Liver (tissue), 3 donors: Measurements from ENCODE around the gene COQ6.

ENCODE experiments used
- FOXA1 ChIP-seq: IDR thresholded peaks from 2 replicates; pipeline ENCODE4 v1.6.1; 2016; ENCODE audit warnings: antibody characterized with exemption
- GABPA ChIP-seq, 2 donors: IDR thresholded peaks in 1 of 2; conservative IDR thresholded peaks in 1 of 2; 2 replicates each; pipeline ENCODE4 v1.6.1; 2016; ENCODE audit warnings: antibody characterized with exemption in 2 of 2, mild to moderate bottlenecking in 1 of 2, moderate library complexity in 1 of 2
- HNF4G ChIP-seq: IDR thresholded peaks from 2 replicates; pipeline ENCODE4 v1.6.1; 2016; ENCODE audit warnings: antibody characterized with exemption
- JUND ChIP-seq, 2 donors: IDR thresholded peaks; 2 replicates each; pipeline ENCODE4 v1.6.1; 2016; ENCODE audit warnings: antibody characterized with exemption in 2 of 2
- NR2F2 ChIP-seq: IDR thresholded peaks from 2 replicates; pipeline ENCODE4 v1.6.1; 2016; ENCODE audit warnings: antibody characterized with exemption
- SP1 ChIP-seq: IDR thresholded peaks from 2 replicates; pipeline ENCODE4 v1.6.1; 2018; ENCODE audit warnings: antibody characterized with exemption, mild to moderate bottlenecking
- TAF1 ChIP-seq: conservative IDR thresholded peaks from 2 replicates; pipeline ENCODE4 v1.6.1; 2016; ENCODE audit warnings: antibody characterized with exemption, mild to moderate bottlenecking
- YY1 ChIP-seq: IDR thresholded peaks from 2 replicates; pipeline ENCODE4 v1.6.1; 2016; ENCODE audit warnings: antibody characterized with exemption, mild to moderate bottlenecking
- TF ChIP-seq, protein P1 (sequence below): fragments of 150-350 bp; IDR thresholded peaks from 2 replicates; pipeline ENCODE4 v1.5.1; 2017; ENCODE audit warnings: improper control_type of control experiment, low read depth, low read length; ENCODE audit not compliant: missing input control
- TF ChIP-seq, protein P2 (sequence below): IDR thresholded peaks from 2 replicates; pipeline ENCODE4 v1.6.1; 2016; ENCODE audit warnings: antibody characterized with exemption
- TF ChIP-seq, protein P3 (sequence below): IDR thresholded peaks from 2 replicates; pipeline ENCODE4 v1.6.1; 2016; ENCODE audit warnings: antibody characterized with exemption, mild to moderate bottlenecking
- TF ChIP-seq, protein P4 (sequence below): IDR thresholded peaks from 2 replicates; pipeline ENCODE4 v1.6.1; 2016; ENCODE audit warnings: antibody characterized with exemption
- donor health status: healthy.
- donor health status: healthy.

DNA sequence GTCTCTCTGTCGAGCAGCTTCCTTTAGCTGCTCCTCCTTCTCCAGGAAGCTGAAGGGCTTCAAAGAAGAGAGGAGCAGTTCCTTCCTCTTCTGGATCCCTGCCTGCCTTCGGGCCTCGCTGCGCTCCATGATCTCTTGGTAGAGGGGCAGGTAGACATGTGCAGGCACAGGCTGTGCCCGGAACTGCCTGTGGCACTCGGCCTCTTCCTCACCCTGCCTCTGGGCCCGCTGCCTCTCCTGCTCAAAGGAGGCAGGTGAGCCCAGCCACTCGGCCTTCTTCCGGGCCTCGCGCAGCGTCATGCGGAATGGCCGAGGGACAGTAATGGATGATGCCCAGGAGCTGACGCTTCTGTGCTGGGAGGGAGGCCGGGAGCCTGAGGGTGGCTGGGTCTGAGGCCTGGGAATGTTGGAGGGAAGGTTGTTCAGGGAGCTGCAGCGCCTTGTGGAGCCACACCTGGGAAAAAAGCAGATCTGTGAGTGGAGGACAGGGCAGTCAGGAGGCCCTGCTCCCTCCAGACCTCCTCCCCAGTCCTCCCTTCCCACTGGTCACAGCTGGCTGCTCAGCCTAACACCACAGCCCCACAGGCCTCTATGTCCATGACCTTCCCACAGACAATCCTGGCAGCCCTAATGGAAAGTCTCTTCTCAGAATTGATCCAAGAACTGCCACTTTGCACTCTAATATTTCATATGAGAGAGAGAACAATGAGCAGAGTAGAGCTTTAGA, 5.5 kb upstream of the COQ6 start:
- TF ChIP-seq FOXA1 = no peak
- no peak for TF ChIP-seq TAF1
- TF ChIP-seq, protein P1, sequence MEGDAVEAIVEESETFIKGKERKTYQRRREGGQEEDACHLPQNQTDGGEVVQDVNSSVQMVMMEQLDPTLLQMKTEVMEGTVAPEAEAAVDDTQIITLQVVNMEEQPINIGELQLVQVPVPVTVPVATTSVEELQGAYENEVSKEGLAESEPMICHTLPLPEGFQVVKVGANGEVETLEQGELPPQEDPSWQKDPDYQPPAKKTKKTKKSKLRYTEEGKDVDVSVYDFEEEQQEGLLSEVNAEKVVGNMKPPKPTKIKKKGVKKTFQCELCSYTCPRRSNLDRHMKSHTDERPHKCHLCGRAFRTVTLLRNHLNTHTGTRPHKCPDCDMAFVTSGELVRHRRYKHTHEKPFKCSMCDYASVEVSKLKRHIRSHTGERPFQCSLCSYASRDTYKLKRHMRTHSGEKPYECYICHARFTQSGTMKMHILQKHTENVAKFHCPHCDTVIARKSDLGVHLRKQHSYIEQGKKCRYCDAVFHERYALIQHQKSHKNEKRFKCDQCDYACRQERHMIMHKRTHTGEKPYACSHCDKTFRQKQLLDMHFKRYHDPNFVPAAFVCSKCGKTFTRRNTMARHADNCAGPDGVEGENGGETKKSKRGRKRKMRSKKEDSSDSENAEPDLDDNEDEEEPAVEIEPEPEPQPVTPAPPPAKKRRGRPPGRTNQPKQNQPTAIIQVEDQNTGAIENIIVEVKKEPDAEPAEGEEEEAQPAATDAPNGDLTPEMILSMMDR = no peak
- no peak for TF ChIP-seq NR2F2
- TF ChIP-seq, protein P2, sequence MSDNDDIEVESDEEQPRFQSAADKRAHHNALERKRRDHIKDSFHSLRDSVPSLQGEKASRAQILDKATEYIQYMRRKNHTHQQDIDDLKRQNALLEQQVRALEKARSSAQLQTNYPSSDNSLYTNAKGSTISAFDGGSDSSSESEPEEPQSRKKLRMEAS = no peak
- no peak for TF ChIP-seq JUND (IDR thresholded peaks at IDR 0.05)
- no peak for TF ChIP-seq YY1
- no peak for TF ChIP-seq SP1
- no peak for TF ChIP-seq HNF4G
- TF ChIP-seq, protein P3, sequence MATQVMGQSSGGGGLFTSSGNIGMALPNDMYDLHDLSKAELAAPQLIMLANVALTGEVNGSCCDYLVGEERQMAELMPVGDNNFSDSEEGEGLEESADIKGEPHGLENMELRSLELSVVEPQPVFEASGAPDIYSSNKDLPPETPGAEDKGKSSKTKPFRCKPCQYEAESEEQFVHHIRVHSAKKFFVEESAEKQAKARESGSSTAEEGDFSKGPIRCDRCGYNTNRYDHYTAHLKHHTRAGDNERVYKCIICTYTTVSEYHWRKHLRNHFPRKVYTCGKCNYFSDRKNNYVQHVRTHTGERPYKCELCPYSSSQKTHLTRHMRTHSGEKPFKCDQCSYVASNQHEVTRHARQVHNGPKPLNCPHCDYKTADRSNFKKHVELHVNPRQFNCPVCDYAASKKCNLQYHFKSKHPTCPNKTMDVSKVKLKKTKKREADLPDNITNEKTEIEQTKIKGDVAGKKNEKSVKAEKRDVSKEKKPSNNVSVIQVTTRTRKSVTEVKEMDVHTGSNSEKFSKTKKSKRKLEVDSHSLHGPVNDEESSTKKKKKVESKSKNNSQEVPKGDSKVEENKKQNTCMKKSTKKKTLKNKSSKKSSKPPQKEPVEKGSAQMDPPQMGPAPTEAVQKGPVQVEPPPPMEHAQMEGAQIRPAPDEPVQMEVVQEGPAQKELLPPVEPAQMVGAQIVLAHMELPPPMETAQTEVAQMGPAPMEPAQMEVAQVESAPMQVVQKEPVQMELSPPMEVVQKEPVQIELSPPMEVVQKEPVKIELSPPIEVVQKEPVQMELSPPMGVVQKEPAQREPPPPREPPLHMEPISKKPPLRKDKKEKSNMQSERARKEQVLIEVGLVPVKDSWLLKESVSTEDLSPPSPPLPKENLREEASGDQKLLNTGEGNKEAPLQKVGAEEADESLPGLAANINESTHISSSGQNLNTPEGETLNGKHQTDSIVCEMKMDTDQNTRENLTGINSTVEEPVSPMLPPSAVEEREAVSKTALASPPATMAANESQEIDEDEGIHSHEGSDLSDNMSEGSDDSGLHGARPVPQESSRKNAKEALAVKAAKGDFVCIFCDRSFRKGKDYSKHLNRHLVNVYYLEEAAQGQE = no peak
- TF ChIP-seq GABPA (IDR thresholded peaks at IDR 0.05 in 1 of 2, conservative IDR thresholded peaks at IDR 0.05 in 1 of 2) = no peak
- TF ChIP-seq, protein P4, sequence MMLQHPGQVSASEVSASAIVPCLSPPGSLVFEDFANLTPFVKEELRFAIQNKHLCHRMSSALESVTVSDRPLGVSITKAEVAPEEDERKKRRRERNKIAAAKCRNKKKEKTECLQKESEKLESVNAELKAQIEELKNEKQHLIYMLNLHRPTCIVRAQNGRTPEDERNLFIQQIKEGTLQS = no peak
